H1 (cell line): ENCODE data around the gene ISG20L2.

ENCODE experiments used
- EGR1 ChIP-seq: IDR thresholded peaks from 2 replicates; pipeline ENCODE4 v1.6.1; 2011; ENCODE audit warnings: low read depth, low read length, borderline replicate concordance
- FOSL1 ChIP-seq: IDR thresholded peaks from 2 replicates; pipeline ENCODE4 v1.6.1; 2011; ENCODE audit warnings: mild to moderate bottlenecking, low read depth, low read length, moderate library complexity; ENCODE audit not compliant: insufficient read depth
- GABPA ChIP-seq: IDR thresholded peaks from 2 replicates; pipeline ENCODE4 v1.6.1; 2011; ENCODE audit warnings: mild to moderate bottlenecking, low read length, moderate library complexity, borderline replicate concordance; ENCODE audit not compliant: insufficient read depth
- GTF2F1 ChIP-seq: IDR thresholded peaks from 2 replicates; pipeline ENCODE4 v1.6.1; 2012; ENCODE audit warnings: low read depth, low read length, improper control_type of control experiment, borderline replicate concordance
- HDAC6 ChIP-seq: IDR thresholded peaks from one replicate; pipeline ENCODE4 v1.7.1; 2012; ENCODE audit warnings: low read depth, mild to moderate bottlenecking, inconsistent platforms, low read length, moderate library complexity
- JUND ChIP-seq: IDR thresholded peaks from 2 replicates; pipeline ENCODE4 v1.6.1; 2011; ENCODE audit warnings: mild to moderate bottlenecking, improper control_type of control experiment, low read length
- POLR2AphosphoS5 ChIP-seq: IDR thresholded peaks from 2 replicates; pipeline ENCODE4 v1.6.1; 2011; ENCODE audit warnings: low read depth, low read length
- RAD21 ChIP-seq, 2 experiments: IDR thresholded peaks in 1 of 2; conservative IDR thresholded peaks in 1 of 2; 2 replicates each; pipeline ENCODE4 v1.6.1; 2011; ENCODE audit warnings: low read depth in 2 of 2, low read length in 2 of 2, improper control_type of control experiment in 1 of 2, inconsistent platforms in 1 of 2, mild to moderate bottlenecking in 1 of 2, moderate library complexity in 1 of 2
- RNF2 ChIP-seq: fragments of 200-900, 300-1000 bp; sonication (generic); IDR thresholded peaks from 2 replicates; pipeline ENCODE4 v1.7.1; 2016; ENCODE audit warnings: borderline replicate concordance, low read depth, mild to moderate bottlenecking, antibody characterized with exemption, low read length; ENCODE audit not compliant: poor library complexity, severe bottlenecking; ENCODE audit errors: missing control alignments
- SIX5 ChIP-seq: IDR thresholded peaks from 2 replicates; pipeline ENCODE4 v1.6.1; 2011; ENCODE audit warnings: mild to moderate bottlenecking, low read depth, low read length
- SUZ12 ChIP-seq: fragments of 200-600 bp; sonication (generic); IDR thresholded peaks from 2 replicates; pipeline ENCODE4 v1.6.1; 2012; ENCODE audit warnings: mild to moderate bottlenecking, inconsistent platforms, low read length, moderate library complexity, mixed read lengths
- ZNF274 ChIP-seq: IDR thresholded peaks from 2 replicates; pipeline ENCODE4 v1.7.0; 2012; ENCODE audit warnings: low read length, borderline replicate concordance; ENCODE audit errors: extremely low read depth
- TF ChIP-seq, protein P1 (sequence below), 3 experiments: IDR thresholded peaks; 1 replicate in 2 of 3; 2 replicates in 1 of 3; pipeline versions ENCODE4 v1.5.1 to v1.6.1; 2011; ENCODE audit warnings: low read length in 3 of 3, mild to moderate bottlenecking in 3 of 3, inconsistent platforms in 2 of 3, low read depth in 1 of 3, moderate library complexity in 1 of 3; ENCODE audit not compliant: insufficient read depth in 1 of 3; ENCODE audit errors: control extremely low read depth in 1 of 3
- TF ChIP-seq, protein P2 (sequence below): IDR thresholded peaks from 2 replicates; pipeline ENCODE4 v1.6.1; 2011; ENCODE audit warnings: low read depth, mild to moderate bottlenecking, low read length; ENCODE audit not compliant: insufficient read depth

DNA sequence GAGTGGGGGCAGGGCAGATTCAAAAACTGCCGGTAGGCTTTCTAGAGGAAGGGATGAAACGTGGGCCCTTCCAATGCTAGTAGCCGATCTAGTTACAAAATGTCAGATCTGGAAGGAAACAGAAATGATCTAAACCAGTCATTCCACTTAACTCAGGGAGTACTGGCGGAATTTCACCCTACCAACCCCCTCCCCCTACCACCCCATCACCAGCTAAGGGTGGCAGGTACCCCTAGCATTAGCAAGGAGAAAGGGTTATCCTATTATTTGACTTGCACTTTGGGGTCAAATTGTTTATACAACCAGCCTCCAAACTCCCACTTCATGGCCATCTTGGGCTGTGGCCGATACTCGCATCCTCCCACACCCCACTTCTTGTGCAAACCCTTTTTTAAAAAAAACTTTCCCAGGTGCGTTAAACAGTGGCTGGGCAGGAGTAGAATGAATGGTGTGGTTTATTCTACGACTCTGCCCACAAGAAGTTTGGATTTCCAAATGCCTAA lies 13.0 kb upstream of the ISG20L2 start:
- TF ChIP-seq JUND (no peak), POLR2AphosphoS5 (no peak), SUZ12 (no peak), ZNF274 (no peak), GABPA (no peak), EGR1 (no peak), HDAC6 (no peak), SIX5 (no peak), FOSL1 (no peak), RAD21 (IDR thresholded peaks at IDR 0.05 in 1 of 2, conservative IDR thresholded peaks at IDR 0.05 in 1 of 2; ENCODE audit: low read depth in 2 of 2, low read length in 2 of 2) (0 out of 4 replicates have a peak, but pooled peaks of 1 of the 2 experiments have one; percentile 14), GTF2F1 (no peak), RNF2 (no peak)
- TF ChIP-seq, protein P1, sequence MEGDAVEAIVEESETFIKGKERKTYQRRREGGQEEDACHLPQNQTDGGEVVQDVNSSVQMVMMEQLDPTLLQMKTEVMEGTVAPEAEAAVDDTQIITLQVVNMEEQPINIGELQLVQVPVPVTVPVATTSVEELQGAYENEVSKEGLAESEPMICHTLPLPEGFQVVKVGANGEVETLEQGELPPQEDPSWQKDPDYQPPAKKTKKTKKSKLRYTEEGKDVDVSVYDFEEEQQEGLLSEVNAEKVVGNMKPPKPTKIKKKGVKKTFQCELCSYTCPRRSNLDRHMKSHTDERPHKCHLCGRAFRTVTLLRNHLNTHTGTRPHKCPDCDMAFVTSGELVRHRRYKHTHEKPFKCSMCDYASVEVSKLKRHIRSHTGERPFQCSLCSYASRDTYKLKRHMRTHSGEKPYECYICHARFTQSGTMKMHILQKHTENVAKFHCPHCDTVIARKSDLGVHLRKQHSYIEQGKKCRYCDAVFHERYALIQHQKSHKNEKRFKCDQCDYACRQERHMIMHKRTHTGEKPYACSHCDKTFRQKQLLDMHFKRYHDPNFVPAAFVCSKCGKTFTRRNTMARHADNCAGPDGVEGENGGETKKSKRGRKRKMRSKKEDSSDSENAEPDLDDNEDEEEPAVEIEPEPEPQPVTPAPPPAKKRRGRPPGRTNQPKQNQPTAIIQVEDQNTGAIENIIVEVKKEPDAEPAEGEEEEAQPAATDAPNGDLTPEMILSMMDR (IDR thresholded peaks at IDR 0.05; ENCODE audit: control extremely low read depth in 1 of 3, insufficient read depth in 1 of 3, low read depth in 1 of 3, low read length in 3 of 3) = no peak
- TF ChIP-seq, protein P2, sequence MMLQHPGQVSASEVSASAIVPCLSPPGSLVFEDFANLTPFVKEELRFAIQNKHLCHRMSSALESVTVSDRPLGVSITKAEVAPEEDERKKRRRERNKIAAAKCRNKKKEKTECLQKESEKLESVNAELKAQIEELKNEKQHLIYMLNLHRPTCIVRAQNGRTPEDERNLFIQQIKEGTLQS = no peak
